ENCODE measurements around the gene OTUB2.

DNA sequence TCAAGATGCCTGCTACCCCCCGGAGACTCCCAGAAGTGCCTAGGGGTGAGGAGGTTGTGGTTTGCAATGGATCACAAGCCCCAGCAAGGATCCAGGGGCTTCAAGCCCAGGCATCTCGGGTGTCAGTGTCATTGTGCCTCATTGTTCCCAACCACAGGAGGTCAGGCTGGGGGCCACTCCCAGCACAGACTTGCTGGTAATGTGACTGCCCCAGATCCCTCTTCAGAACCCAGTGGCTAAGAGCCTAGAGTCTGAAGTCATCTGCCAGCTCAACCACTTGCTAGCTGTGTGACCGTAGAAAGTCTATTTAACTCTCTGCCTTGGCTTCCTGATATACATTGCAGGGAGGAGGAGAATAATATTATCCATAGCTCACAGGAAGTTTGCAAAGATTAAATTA lies 42.1 kb upstream of the OTUB2 start:
- TF ChIP-seq POLR2A (IDR thresholded peaks at IDR 0.05) (no peak), POLR2AphosphoS5 (IDR thresholded peaks at IDR 0.05) (no peak), EP300 (IDR thresholded peaks at IDR 0.05) (no peak)
- TF ChIP-seq, protein P1, sequence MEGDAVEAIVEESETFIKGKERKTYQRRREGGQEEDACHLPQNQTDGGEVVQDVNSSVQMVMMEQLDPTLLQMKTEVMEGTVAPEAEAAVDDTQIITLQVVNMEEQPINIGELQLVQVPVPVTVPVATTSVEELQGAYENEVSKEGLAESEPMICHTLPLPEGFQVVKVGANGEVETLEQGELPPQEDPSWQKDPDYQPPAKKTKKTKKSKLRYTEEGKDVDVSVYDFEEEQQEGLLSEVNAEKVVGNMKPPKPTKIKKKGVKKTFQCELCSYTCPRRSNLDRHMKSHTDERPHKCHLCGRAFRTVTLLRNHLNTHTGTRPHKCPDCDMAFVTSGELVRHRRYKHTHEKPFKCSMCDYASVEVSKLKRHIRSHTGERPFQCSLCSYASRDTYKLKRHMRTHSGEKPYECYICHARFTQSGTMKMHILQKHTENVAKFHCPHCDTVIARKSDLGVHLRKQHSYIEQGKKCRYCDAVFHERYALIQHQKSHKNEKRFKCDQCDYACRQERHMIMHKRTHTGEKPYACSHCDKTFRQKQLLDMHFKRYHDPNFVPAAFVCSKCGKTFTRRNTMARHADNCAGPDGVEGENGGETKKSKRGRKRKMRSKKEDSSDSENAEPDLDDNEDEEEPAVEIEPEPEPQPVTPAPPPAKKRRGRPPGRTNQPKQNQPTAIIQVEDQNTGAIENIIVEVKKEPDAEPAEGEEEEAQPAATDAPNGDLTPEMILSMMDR (IDR thresholded peaks at IDR 0.05) = no peak
